Neural progenitor cell (in vitro differentiated cells): Measurements from ENCODE around the gene STMP1. TPM values are rescaled to one million over a fixed set of nuclear protein-coding genes. Genes with fewer than 3 reads are reported as not detected.
"Not testable (repeated sequence)": the region's sequence is repeated elsewhere in the genome, so short reads cannot be mapped to it uniquely, and the experiment has no call there.

ENCODE experiments used
- DNase-seq: peaks from one replicate; pipeline ENCODE4 v3.0.0-alpha.2; 2016; ENCODE audit warnings: low spot score
- H2AFZ ChIP-seq: fragments of 200-600 bp; sonication (generic); replicated peaks from 2 replicates; pipeline ENCODE4 v1.6.1; 2016; ENCODE audit warnings: antibody characterized with exemption
- H3F3A ChIP-seq: fragments of 200-600 bp; sonication (generic); 2 replicates; pipeline ENCODE4 v1.6.1; 2016; ENCODE audit warnings: antibody characterized with exemption, low read depth
- H3K27ac ChIP-seq: fragments of 200-600 bp; sonication (generic); 2 replicates; pipeline ENCODE4 v1.5.1; 2016; ENCODE audit warnings: mild to moderate bottlenecking
- H3K27me3 ChIP-seq: fragments of 200-600 bp; sonication (generic); 2 replicates; pipeline ENCODE4 v1.6.1; 2016; ENCODE audit warnings: mild to moderate bottlenecking, moderate library complexity
- H3K36me3 ChIP-seq: fragments of 200-600 bp; sonication (generic); 2 replicates; pipeline ENCODE4 v1.5.1; 2016
- H3K4me1 ChIP-seq: fragments of 200-600 bp; sonication (generic); 2 replicates; pipeline ENCODE4 v1.6.1; 2016; ENCODE audit warnings: mixed run types
- H3K4me2 ChIP-seq: fragments of 200-600 bp; sonication (generic); 2 replicates; pipeline ENCODE4 v1.6.1; 2016
- H3K4me3 ChIP-seq: fragments of 200-600 bp; sonication (generic); 2 replicates; pipeline ENCODE4 v1.5.1; 2016
- H3K79me2 ChIP-seq: fragments of 200-600 bp; sonication (generic); 2 replicates; pipeline ENCODE4 v1.6.1; 2016; ENCODE audit warnings: low read depth
- H3K9ac ChIP-seq: fragments of 200-600 bp; sonication (generic); 2 replicates; pipeline ENCODE4 v1.6.1; 2016
- H3K9me3 ChIP-seq: fragments of 200-600 bp; sonication (generic); 2 replicates; pipeline ENCODE4 v1.5.1; 2016; ENCODE audit warnings: low read depth
- H4K20me1 ChIP-seq: fragments of 200-600 bp; sonication (generic); 2 replicates; pipeline ENCODE4 v1.6.1; 2016; ENCODE audit warnings: low read depth
- H3K27ac Mint-ChIP-seq: 3 replicates; pipeline ENCODE4 v1.8.0; 2021; ENCODE audit warnings: mixed read lengths
- H3K27me3 Mint-ChIP-seq: 2 replicates; pipeline ENCODE4 v1.8.0; 2022; ENCODE audit warnings: low read depth, mild to moderate bottlenecking, inconsistent platforms, moderate library complexity, mixed read lengths; ENCODE audit not compliant: insufficient read depth
- H3K36me3 Mint-ChIP-seq: 3 replicates; pipeline ENCODE4 v1.8.0; 2021; ENCODE audit warnings: mixed read lengths
- H3K4me1 Mint-ChIP-seq: 3 replicates; pipeline ENCODE4 v1.8.0; 2021; ENCODE audit warnings: mixed read lengths
- H3K4me3 Mint-ChIP-seq: 3 replicates; pipeline ENCODE4 v1.8.0; 2021; ENCODE audit warnings: mild to moderate bottlenecking, moderate library complexity, mixed read lengths
- H3K9me3 Mint-ChIP-seq: 3 replicates; pipeline ENCODE4 v1.8.0; 2020; ENCODE audit warnings: mixed read lengths
- EZH2 ChIP-seq: fragments of 200-600 bp; sonication (generic); IDR thresholded peaks from 2 replicates; pipeline ENCODE4 v1.6.1; 2017; ENCODE audit warnings: antibody characterized with exemption, mild to moderate bottlenecking, moderate library complexity
- EZH2phosphoT487 ChIP-seq: fragments of 200-600 bp; sonication (generic); IDR thresholded peaks from 2 replicates; pipeline ENCODE4 v1.6.1; 2017; ENCODE audit warnings: antibody characterized with exemption
- total RNA-seq: library from RNA; depleted of rRNA; stranded (reverse); fragments of >200 nt; gene quantifications from 2 replicates; pipeline ENCODE4 v1.2.3, GENCODE V29; 2015; ENCODE audit warnings: low replicate concordance
- TF ChIP-seq, protein P1 (sequence below): fragments of 200-600 bp; sonication (generic); IDR thresholded peaks from 2 replicates; pipeline ENCODE4 v1.5.1; 2017; ENCODE audit warnings: antibody characterized with exemption, mild to moderate bottlenecking

The STMP1 gene
- total RNA-seq, 1 donor from 2014 or later: 30.4 TPM

DNA sequence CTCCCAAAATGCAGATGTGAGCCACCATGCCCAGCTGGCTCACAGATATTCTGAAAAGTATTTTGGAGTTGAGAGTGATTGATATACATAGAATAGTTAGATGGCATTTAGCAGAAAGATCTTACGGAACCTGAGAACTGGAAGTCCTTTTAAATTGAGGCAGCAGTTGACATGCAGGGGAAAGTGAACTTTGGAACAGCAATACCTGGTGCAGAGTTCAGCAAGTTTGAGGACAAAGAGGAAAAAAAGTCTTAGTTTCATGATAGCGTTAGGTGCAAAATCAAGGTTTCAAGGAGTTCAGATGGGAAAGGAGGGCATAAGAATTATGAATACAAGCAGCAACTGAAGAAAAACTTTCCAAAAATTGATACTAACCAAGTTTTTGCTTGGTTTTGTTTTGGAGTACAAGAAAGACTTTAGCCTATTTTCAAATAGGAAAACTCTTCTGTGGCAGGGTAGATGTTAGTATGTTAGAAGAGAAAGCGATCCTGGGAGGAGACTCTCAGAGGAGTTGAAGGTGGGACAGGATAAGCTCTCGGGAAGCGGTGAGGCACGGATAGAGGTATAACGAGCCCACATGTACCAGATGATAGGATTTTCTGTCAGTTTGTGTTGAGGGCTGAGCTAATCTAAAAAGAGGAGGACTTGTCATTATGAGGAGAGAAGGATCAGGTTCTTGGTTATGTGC is 28.0 kb upstream of the STMP1 start:
- H3K36me3 ChIP-seq: peaks cover 45% of the 10 kb centered on the region
- DNase-seq: no peak
- H3K4me1 ChIP-seq: no peaks in the 10 kb centered on the region
- Mint-ChIP-seq H3K27me3 (no peaks in the 10 kb centered on the region), H3K27ac (no peak overlapping the region), H3K36me3 (peaks cover 36% of the 10 kb centered on the region), H3K4me1 (no peaks in the 10 kb centered on the region), H3K4me3 (no peak overlapping the region), H3K9me3 (no peaks in the 10 kb centered on the region)
- no peak overlapping the region for H3K9ac ChIP-seq
- no peaks in the 10 kb centered on the region for H3K9me3 ChIP-seq
- H3K4me2 ChIP-seq: no peak overlapping the region
- no peaks in the 10 kb centered on the region for H3K27me3 ChIP-seq
- H3K79me2 ChIP-seq: no peaks in the 10 kb centered on the region
- no peaks in the 10 kb centered on the region for H3F3A ChIP-seq
- no peak overlapping the region for H3K27ac ChIP-seq
- TF ChIP-seq EZH2phosphoT487 (no peak), EZH2 (no peak)
- TF ChIP-seq, protein P1, sequence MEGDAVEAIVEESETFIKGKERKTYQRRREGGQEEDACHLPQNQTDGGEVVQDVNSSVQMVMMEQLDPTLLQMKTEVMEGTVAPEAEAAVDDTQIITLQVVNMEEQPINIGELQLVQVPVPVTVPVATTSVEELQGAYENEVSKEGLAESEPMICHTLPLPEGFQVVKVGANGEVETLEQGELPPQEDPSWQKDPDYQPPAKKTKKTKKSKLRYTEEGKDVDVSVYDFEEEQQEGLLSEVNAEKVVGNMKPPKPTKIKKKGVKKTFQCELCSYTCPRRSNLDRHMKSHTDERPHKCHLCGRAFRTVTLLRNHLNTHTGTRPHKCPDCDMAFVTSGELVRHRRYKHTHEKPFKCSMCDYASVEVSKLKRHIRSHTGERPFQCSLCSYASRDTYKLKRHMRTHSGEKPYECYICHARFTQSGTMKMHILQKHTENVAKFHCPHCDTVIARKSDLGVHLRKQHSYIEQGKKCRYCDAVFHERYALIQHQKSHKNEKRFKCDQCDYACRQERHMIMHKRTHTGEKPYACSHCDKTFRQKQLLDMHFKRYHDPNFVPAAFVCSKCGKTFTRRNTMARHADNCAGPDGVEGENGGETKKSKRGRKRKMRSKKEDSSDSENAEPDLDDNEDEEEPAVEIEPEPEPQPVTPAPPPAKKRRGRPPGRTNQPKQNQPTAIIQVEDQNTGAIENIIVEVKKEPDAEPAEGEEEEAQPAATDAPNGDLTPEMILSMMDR: no peak
- H2AFZ ChIP-seq: no peak overlapping the region
- no peaks in the 10 kb centered on the region for H4K20me1 ChIP-seq
- no peak overlapping the region for H3K4me3 ChIP-seq

DNA sequence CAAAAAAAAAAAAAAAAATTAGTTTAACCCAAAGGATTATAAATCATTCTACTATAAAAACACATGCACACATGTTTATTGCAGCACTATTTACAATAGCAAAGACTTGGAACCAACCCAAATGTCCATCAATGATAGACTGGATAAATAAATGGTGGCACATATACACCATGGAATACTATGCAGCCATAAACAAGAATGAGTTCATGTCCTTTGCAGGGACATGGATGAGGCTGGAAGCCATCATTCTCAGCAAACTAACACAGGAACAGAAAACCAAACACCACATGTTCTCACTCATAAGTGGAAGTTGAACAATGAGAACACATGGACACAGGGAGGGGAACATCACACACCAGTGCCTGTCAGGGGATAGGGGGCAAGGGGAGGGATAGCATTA is 22.6 kb upstream of the STMP1 start:
- H3K9me3 ChIP-seq, H3K9me3 Mint-ChIP-seq, H3K27ac Mint-ChIP-seq, H3K4me1 ChIP-seq, H3K79me2 ChIP-seq, H3K4me3 Mint-ChIP-seq, H4K20me1 ChIP-seq, H3K27me3 ChIP-seq, H3F3A ChIP-seq, DNase-seq, H3K4me1 Mint-ChIP-seq, H3K27me3 Mint-ChIP-seq, H3K9ac ChIP-seq, H3K27ac ChIP-seq, H3K4me3 ChIP-seq, H3K4me2 ChIP-seq, H2AFZ ChIP-seq: not testable (repeated sequence)
- H3K36me3 ChIP-seq: peaks cover 47% of the 10 kb centered on the region
- H3K36me3 Mint-ChIP-seq: peaks cover 37% of the 10 kb centered on the region

DNA sequence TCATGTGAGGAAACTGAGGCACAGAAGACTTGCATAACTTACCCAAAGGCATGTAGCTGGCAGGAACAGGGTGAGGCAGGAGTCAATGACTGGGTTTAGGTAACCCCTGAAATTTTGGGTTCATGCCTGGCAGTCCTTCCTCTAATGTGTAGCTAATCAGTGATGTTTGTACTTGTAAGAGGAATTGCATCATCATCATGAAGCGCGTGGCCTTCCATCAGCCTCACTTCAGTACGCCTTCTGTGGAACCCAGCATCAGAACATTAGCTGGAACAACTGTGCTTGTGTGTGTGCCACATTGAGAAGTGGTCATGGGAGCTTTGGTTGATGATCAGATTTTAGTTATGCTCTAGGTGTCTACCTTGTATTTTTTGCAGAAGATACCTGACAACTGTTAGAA is 18.2 kb upstream of the STMP1 start:
- H3K27ac Mint-ChIP-seq: no peak overlapping the region
- H3K4me1 Mint-ChIP-seq: no peaks in the 10 kb centered on the region
- Histone ChIP-seq H3K9me3 (no peaks in the 10 kb centered on the region), H3F3A (no peaks in the 10 kb centered on the region), H3K79me2 (no peaks in the 10 kb centered on the region), H3K9ac (no peak overlapping the region), H3K4me2 (no peak overlapping the region), H3K27me3 (no peaks in the 10 kb centered on the region), H3K36me3 (peaks cover 39% of the 10 kb centered on the region), H4K20me1 (no peaks in the 10 kb centered on the region), H3K4me1 (no peaks in the 10 kb centered on the region), H3K27ac (peak overlapping the region; percentile 25), H2AFZ (no peak overlapping the region), H3K4me3 (no peak overlapping the region)
- peaks cover 2% of the 10 kb centered on the region for H3K27me3 Mint-ChIP-seq
- H3K36me3 Mint-ChIP-seq: peaks cover 28% of the 10 kb centered on the region
- DNase-seq: no peak
- no peak overlapping the region for H3K4me3 Mint-ChIP-seq
- TF ChIP-seq EZH2 (no peak), EZH2phosphoT487 (no peak)
- TF ChIP-seq, protein P1: no peak
- H3K9me3 Mint-ChIP-seq: no peaks in the 10 kb centered on the region

DNA sequence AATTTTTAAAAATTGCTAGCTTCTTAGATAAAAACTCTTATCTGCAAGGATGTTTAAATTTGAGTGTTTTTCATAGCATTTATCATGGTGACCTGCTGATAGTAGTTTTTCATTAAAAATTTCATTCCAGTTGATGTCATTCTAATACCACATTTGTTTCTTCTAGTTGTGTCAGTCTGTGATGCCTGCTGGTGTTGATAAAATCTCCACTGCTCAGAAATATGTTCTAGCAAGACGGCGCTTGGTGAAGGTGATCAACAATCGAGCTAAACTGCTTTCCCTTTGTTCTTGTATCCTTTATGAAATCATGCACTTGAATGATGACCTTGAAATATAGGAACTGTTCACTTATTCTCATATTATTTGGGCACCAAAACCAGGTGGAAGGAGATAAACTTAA is 17.6 kb upstream of the STMP1 start:
- H3K4me1 Mint-ChIP-seq: no peaks in the 10 kb centered on the region
- no peaks in the 10 kb centered on the region for H3K9me3 Mint-ChIP-seq
- Histone ChIP-seq H3K36me3 (peaks cover 36% of the 10 kb centered on the region), H3K4me3 (no peak overlapping the region), H2AFZ (no peak overlapping the region), H3K4me1 (no peaks in the 10 kb centered on the region), H3K79me2 (no peaks in the 10 kb centered on the region), H3K4me2 (no peak overlapping the region), H3K9me3 (no peaks in the 10 kb centered on the region), H4K20me1 (no peaks in the 10 kb centered on the region), H3F3A (no peaks in the 10 kb centered on the region), H3K27me3 (no peaks in the 10 kb centered on the region), H3K27ac (no peak overlapping the region), H3K9ac (no peak overlapping the region)
- H3K4me3 Mint-ChIP-seq: no peak overlapping the region
- no peak for TF ChIP-seq EZH2phosphoT487
- TF ChIP-seq, protein P1: no peak
- no peak for TF ChIP-seq EZH2
- H3K27ac Mint-ChIP-seq: no peak overlapping the region
- no peak for DNase-seq
- peaks cover 2% of the 10 kb centered on the region for H3K27me3 Mint-ChIP-seq
- peaks cover 27% of the 10 kb centered on the region for H3K36me3 Mint-ChIP-seq
